Daoy (cell line): ENCODE data around the gene DNAJA4. TPM values are rescaled to one million over a fixed set of nuclear protein-coding genes. Genes with fewer than 3 reads are reported as not detected.
"Not testable (repeated sequence)": the region's sequence is repeated elsewhere in the genome, so short reads cannot be mapped to it uniquely, and the experiment has no call there.

Experiments
- DNase-seq: peaks from one replicate; pipeline ENCODE4 v3.0.0-alpha.2; 2015; ENCODE audit warnings: low read depth
- total RNA-seq: library from RNA; depleted of rRNA; stranded (reverse); fragments of >200 nt; shearing (Covaris generic); gene quantifications from 2 replicates; pipeline ENCODE4 v1.2.3, GENCODE V29; 2014

Gene DNAJA4
- total RNA-seq, 1 experiment from 2014 or later = 1.6 TPM

DNA sequence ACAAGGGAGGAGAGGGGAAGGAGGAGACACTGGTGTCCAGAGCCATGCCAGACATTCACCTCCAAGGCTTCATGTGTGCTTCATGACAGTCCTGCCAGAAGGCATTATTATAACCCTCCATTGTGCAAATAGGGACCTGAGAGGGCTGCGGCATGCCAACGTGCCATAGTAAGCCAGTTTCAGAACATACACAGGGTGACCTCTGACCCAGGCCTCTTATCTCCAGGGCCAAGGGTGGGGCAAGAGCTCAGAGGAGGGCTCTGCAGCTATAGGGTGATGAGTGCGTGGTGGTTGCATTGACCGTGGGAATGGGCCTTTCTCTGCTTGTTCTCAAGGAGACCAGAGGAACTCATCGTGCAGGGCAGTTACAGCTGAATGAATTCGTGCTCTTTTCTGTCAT lies 20.3 kb upstream of the DNAJA4 start:
- no peak for DNase-seq

GRCh38 chr15:78244893-78245292 lies 19.5 kb upstream of the DNAJA4 start:
- DNase-seq = no peak

GRCh38 chr15:78245392-78245791 lies 19.0 kb upstream of the DNAJA4 start:
- not testable (repeated sequence) for DNase-seq

GRCh38 chr15:78245976-78246620 lies 18.3 kb upstream of the DNAJA4 start:
- DNase-seq = not testable (repeated sequence)

DNA sequence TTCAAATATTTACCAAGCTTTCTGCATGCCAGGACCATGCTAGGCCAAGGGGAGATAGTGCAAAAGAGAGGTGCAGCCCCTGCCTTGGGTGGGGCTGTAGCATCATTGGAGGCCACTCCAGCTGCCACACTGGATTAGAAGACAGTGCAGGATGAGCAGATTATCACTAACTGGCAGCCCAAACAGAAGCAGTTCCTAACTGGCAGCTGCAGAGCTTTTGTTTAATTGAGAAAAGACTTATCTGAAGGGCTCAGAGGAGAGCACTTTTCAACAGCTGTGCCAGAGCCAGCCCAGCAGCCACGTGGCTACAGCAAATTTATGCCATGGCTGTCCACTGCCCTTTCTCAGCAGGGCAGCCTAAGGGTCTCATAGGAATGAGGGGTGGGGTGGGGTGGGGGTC lies 16.5 kb upstream of the DNAJA4 start:
- no peak for DNase-seq

DNA sequence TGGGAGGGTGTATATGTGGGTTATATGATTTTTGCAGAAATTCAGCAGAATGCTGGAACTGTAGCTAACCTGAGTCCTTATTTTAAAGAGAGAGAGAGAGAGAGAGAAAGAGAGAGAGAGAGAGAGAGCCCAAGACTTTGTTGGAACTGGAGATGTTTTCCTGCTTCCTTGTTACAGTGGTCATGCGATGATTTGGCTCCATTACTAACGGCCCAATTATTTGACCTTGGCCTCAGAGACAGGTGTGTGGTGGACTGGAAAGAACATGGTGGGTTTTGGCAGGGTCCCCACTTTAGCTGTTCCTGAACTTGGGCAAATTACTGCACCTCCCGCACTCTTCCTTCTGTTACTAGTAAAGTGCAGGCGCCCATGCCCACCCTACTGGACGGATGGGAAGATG lies 15.2 kb upstream of the DNAJA4 start:
- no peak for DNase-seq

DNA sequence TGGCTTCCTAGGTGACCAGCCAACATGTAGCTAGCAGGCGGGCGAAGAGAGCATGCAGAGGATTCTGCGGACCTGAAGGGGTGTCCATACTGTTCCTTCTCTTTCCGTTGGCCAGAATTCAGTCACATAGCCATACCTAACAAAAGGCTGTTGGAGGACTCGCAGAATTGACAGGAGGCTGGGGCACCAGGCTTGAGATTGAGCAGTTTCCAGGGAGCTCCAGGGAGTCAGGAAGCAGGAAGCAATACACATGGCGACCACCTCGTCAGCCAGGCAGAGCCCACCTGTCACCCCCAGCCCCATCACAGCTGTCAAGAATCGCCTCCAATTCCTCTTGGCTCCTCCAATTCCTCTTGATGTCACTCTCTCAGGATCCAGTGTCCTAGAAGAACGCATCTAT lies 13.2 kb upstream of the DNAJA4 start:
- DNase-seq = no peak

GRCh38 chr15:78255421-78256043 lies 8.8 kb upstream of the DNAJA4 start:
- DNase-seq = no peak

DNA sequence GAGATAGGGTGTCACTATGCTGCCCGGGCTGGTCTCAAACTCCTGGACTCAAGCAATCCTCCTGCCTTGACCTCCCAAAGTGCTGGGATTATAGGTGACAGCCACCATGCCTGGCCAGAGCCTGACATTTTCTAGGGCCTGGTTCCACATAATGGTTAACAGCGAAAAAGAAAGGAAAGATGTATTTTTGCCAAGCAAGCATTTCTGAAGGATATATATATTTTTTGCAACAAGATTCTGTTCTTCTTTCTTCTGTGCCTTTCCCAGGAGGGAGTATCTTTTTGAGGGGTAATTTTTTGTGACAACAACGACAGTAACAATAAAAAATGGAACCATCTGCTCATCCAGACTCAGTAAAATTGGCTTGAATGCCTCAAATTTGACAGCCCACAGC lies 8.3 kb upstream of the DNAJA4 start:
- DNase-seq = no peak

DNA sequence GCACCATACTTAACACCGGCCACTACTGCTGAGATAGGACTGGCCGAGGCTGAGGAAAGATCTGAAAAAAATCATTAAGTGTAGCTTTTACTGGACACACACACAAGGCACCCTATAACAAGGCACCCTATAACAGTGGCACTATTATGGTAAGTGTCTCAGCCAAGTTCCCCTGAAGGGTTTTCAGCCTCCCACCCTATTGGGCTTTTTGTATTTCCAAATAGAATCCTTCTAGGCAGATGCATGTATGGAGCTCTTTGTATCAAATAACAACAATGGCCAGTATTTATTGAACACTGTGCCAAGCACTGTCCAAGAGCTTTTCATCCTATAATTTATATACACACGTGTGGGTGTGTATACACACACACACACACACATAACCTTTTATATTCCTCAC lies 6.7 kb upstream of the DNAJA4 start:
- DNase-seq = no peak

DNA sequence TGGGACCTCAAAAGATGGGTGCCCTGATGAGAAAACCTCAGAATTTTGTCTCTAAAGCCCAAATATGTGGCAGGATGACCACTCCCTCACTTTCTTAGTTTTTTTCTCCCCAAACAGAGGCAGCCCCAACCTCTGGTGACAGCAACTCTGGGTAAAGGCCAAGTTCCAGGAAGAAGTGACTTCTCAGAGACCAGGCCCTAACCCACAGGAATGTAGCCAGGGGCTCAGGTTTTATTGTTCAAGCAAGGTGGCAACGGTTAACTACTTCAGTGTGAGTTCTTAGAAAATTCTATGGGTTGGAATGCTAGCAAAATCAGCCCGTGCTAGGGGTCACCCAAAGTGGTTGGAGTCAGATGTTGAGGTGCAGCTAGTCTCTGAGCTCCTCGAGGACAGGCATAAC lies 5.1 kb upstream of the DNAJA4 start:
- DNase-seq = no peak

DNA sequence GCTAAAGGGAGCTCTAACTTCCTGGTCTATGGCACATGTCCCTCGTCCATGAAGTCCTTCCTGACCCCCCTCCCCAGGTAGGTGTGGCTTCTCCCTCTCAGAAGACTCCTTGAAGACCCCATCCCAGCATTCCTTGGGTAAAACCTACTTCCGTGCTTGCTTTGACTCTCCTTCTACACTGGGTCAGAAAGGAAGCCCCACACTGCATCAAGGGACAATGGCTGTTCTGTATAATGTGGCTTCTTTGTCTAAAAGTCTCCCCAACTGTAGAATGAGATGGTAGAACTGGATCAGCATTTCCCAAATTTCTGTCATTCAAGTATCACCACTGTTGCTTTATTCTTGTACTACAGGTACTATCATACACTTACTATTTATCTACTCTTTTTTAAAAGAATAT lies 3.9 kb upstream of the DNAJA4 start:
- DNase-seq = no peak

GRCh38 chr15:78261062-78261461 lies 3.3 kb upstream of the DNAJA4 start:
- DNase-seq = no peak

DNA sequence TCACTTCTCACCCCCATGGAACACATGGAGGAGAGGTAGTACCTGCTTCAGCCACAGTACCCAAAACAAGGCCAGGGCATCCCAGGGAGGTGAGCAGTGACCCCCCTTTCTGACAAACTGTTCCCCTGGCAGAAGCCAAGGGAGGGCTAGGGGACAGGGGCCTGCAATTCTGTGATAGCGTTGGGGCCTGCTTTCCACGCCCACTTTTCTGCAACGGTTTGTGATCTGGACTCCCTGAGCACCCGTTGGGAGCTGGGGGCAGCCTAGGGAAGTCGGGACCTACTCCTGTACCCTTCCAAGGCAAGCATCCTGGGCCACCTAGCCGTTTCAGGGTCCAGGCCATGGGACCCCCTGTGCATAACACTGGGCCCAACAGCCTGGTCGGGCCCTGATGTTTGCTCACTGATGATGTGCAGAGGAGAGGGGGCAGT lies 996 bp upstream of the DNAJA4 start:
- DNase-seq = no peak

- no peak for DNase-seq
Observed at GRCh38 chr15:78263907-78264303, 457 bp upstream of the DNAJA4 start.

DNA sequence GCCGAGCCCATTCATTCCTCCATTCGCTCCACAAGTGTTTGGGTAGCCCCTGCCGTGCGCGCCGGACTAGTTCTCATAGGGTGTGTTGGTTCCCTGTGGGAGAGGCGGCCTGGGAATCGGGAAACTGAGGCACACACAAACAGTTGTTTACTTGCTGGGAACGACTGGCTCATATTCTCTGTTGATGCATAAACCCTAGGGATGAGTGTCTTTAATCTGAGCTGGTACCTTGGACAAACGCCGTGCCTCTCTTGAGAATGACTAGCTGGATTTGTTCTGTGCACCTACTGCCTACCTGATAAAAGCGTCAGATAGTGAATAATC lies 737 bp downstream of the DNAJA4 start:
- DNase-seq = no peak

GRCh38 chr15:78265752-78266224 lies 1.4 kb downstream of the DNAJA4 start:
- no peak for DNase-seq

DNA sequence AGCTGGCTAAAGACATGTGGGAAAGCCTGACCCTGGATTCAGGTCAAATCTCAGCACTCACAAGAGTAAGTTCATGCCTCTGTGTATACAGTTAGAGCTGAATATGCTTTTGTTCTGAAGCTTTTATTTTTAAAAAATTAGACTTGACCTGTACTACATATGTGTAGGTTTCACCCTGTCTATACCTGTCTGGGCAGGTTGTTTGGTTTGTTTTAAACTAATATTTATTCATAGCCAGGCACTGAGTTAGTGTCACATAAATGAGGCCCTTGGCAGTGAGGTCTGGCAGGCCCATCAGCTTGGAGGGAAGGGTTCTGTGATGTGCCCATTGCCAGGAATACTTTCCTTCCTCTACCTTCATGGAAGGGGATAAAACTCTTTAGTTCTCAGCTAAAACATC lies 1.9 kb downstream of the DNAJA4 start:
- no peak for DNase-seq

GRCh38 chr15:78266806-78267205 lies 2.4 kb downstream of the DNAJA4 start:
- DNase-seq = no peak

GRCh38 chr15:78272316-78272715 lies 8.0 kb downstream of the DNAJA4 start:
- no peak for DNase-seq

- no peak for DNase-seq
Observed at GRCh38 chr15:78272776-78273175, 8.4 kb downstream of the DNAJA4 start.

- DNase-seq = no peak
Observed at GRCh38 chr15:78274994-78275393, 10.6 kb downstream of the DNAJA4 start.

GRCh38 chr15:78276064-78276943 lies 11.9 kb downstream of the DNAJA4 start:
- no peak for DNase-seq
